ENCODE data around the gene PLCG2.

PLCG2 gene

DNA sequence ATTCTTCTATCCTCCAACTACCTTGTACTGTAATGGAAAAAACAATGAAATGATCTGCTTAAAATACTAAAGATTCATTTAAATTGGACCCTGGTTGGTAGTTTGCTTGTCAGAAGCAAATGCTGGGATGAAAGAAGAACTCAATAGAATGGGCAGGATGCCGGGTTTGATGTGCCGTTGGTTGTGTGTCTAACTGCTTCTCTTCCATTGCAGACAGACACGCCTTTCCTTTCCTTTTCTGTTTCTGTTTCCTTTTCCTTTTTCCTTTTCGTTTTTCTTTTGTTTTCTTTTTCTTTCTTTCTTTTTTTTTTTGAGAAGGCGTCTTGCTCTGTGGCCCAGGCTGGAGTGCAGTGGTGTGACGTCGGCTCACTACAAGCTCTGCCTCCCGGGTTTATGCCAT, 64.6 kb downstream of the PLCG2 start:
- DNase-seq (ENCODE audit: low read depth in 2 of 2): no peak

DNA sequence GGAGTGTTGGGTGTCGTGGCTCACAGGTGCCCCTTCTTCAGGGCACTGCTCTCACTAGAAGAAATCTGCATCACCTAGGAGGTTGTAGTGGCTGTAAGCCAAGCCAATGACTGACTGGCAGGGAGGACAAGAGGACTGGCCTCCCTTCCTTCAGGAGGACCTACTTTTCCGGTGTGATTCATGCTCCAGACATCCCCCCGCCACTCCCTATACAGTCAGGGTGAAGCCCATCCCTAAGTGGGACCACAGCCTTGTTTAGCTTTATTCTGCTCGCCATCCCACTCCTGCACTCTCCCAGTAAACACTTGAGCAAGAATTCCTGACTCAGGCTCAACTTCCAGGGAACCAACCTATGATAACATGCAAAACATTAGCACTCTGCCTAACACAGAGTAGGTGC, 67.0 kb downstream of the PLCG2 start:
- DNase-seq (ENCODE audit: low read depth in 2 of 2): no peak

DNA sequence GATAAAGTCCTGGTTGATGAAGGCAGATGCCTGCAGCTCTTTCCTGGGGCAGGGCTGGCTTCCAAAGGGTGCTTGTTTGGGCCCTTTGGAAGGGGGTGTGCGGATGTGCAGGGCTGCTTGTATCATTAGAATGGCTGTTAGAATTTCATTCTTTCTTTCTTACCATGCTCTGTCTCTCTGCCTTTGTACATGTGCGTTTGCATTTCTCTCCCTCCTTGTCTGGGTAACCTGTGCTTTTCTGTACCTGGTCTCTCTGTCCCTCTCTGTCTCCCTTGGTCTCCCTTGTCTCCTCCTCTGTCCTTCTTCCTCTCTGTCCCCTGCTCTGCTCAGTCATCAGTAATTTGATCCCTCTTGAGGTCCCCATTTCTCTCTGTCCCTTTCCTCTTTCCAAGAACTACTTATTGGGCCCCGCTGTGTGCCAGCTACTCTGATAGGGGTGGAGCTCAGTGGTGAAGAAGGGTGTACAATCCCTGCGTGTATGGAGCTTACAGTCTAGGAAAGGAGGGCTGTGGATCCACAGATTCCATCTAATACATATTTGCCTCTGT, 69.3 kb downstream of the PLCG2 start:
- DNase-seq (ENCODE audit: low read depth in 2 of 2): no peak

DNA sequence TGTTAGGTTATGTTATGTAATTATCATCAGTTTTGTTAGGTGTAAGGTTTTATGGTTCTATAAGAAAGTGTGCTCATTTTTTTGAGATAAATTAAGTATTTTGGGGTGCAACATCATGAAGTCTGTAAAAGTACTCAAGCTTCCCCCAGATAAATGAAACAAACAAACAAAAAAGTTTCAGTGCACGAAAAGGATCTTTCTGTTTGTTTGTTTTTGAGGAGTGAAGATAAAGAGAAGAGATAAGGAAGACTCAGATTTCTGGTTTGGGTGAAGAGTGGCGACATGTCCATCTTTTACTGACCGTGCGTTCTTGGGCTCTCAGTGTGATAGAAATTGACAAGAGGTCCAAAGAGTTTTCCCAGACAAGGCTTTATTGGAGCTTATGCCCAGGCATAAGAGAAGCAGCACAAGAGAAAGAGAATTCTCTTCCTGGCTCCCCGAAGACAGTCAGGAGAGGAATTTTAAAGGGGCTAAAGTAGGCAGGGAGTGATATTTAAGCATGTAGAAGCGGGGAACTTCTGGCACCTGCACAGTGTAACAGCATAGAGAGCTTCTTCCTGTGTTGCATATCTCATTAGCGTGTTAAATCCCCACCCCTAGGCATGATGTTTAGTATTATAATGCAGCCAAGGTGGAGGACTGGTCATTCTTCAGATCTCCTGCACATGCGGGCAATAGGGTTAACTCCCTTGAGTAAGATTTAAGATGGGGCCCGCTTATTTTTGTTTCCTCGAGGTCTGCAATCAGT, 71.3 kb downstream of the PLCG2 start:
- DNase-seq (ENCODE audit: low read depth in 2 of 2): no peak

DNA sequence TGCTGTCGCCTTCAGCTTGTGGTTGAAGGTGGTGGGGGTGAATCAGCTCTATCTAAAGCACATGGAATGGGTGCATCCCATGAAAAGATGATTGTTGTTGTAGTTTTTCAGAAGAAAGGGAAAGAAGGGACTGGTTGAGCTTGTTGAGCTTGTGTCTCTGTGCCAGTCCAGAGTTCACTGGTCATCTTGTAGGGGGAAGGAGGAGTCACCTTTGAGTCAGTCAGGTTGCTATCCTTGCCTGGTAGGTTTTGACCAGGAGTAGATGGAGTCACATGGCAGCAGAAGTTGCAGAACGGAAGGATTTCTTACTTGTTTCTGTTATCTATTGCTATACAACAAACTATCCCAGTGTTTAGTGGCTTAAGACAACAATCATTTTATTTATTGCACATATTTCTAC, 73.3 kb downstream of the PLCG2 start:
- DNase-seq (ENCODE audit: low read depth in 2 of 2): no peak

DNA sequence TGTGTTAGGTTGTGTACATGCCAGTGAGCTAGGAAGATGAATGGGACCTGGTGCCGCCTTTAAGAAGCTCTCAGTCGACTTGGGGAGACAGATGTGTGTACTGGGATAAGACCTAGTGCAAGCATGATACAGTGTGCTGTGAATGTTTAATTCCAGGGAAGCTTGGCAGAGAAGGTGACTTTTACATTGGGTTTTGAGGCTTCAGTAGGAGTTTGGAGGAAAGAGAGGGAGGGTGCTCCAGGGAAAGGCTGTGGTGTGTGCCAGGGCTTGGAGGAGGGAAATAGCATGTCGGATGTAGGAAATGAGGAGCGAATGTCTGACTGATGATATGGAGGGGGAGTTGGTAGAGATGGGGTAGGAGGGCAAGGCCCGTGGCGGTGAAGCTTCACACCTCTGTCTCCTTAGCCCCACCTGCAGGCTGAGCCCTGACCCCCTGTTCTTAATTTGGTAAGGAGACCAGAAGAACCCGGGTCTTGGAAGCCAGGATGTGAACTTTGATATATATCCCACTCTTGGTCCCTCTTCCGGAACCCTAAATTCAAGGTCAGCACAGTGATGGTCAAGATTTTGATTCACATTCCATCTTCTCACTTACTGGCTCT, 76.6 kb downstream of the PLCG2 start:
- DNase-seq (ENCODE audit: low read depth in 2 of 2): no peak

DNA sequence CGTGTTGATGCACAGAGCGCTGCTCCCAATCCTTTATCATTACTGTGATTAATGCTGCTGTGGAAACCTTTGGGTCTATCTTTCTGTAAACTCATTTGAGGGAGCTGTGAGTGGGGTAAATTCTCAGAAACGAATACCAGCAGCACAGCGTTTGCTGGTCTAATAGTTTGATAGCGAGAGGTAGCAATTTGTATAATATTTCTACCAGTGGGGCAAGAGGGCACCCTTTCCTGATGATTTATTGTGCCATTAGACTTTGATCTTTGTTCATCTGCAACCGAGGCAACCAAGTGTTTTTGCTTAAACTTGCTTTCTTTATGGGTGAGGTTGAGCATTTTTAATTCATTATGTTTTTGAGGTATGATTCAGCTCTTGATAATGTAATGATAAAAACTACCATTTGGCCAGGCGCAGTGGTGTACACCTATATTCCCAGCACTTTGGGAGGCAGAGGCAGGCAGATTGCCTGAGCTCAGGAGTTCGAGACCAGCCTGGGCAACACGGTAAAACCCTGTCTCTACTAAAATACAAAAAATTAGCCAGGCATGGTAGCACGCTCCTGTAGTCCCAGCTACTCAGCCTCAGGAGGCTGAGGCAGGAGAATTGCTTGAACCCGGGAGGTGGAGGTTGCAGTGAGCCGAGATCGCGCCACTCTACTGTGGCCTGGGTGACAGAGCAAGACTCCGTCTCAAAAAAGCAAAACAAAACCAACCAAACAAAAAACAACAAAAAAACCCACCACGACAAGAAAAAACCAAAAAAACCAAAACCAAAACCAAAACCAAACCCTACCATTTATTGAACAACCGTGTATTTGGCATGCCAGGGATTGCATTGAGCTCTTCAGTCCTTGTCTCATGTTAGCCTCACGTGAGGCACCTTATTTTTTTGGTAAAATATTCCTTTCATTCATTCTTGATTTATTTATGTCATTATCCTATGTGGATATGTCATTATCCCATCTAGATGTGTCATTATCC, 81.5 kb downstream of the PLCG2 start:
- no peak for DNase-seq (ENCODE audit: low read depth in 2 of 2)

DNA sequence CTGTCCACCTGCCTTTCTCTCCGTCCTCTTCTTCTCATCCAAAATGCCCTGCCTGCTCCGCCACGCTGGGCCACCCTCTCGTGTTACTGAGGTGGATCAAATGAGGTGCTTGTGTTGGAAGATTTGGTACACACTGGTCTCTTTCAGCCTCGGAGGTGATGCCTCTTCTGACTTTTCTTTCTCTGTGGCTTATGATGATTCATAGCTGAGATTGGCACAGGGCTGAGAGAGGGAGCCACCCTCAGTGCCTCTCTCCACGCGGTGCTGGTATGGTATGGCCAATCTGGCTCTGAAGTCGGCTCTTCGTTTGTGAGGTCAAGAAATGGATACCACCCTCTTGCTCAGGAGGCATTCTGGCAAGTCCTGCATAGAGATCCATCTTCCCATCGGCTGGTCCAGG, 82.4 kb downstream of the PLCG2 start:
- DNase-seq (ENCODE audit: low read depth in 2 of 2): no peak

DNA sequence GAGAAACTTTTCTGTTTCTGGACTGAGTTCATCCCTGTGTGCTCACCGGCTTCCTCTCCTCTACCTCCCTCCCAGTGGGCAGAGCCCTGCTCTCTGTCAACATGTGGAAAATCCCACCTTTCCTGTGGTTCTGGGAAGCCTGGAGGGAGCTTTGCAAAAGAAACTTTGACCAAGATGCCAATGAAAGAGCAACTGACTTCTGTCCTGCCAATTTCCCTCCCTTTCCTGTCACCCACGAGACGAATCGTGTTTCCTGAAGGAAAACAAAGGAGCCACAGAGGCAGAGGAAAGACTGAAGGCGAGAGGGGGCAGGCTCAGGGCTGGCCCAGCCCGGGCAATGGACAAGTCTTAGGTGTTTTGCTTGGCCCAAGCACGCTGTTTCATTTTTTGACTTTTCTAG, 82.8 kb downstream of the PLCG2 start:
- no peak for DNase-seq (ENCODE audit: low read depth in 2 of 2)

DNA sequence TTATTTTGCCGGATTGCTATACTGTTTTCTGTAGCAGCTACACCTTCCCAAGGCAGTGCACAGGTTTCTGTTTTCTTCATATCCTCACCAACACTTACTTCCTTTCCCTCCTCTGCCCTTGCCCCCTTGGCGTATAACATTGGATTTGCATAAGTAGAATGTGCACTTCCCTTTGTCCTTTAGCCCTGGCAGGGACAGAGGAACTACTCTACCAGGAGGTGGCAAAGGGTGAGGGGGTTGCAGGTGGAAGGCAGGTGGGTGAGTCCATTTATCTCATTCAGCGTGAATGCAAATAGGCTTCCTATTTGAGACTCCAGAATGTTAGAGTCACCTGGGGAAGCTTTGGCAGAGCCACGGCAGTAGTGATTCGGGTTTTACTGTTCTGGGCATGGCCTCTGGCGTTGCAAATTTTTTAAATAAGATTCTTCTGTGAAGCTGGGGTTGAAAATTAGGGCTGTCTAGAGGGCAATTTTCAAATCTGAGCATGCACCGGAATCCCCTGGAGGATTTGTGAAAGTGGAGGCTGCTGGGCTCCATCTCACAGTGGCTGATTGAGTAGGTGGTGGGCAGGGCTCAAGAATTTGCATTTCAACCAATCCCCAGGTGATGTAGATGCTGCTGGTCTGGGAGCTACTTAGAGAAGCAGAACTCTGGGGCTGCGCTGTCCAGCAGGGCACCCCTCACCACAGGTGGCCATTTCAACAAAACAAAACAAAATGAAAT, 84.7 kb downstream of the PLCG2 start:
- no peak for DNase-seq (ENCODE audit: low read depth in 2 of 2)

DNA sequence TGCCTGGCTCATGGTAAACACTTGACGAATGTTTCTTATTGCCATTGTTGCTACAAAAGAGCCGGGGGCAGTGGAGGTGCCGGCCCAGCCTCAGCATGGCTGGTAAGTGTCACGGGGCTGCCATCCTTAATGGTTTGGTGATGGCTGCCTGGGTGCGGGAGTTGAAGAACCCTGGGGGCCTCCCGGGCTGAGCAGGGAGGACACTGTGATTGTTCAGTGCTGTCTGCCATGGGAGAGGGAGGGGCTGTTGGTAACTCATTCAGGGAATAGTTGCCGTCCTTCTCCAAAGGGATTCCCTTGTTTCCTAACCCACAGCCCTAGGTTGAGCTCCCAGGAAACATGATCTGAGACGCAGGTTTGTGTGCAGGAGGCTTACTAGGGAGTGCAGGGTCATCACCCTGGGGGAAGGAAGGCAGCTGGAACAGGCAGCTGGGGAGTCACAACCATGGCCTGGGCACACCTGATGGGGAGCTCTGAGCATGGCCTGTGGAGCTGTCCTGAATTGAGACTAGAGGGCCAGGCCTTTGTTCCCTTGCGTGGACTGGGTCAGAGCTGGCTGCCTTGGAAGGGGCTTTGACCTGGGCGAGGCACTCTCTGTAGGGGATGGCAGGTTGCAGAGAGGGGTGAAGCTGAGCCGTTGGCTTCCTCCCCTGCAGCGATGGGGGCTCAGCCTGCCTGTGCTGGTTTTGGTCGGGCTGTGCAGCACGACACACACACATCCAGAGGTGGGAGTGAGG, 85.7 kb downstream of the PLCG2 start:
- no peak for DNase-seq (ENCODE audit: low read depth in 2 of 2)

DNA sequence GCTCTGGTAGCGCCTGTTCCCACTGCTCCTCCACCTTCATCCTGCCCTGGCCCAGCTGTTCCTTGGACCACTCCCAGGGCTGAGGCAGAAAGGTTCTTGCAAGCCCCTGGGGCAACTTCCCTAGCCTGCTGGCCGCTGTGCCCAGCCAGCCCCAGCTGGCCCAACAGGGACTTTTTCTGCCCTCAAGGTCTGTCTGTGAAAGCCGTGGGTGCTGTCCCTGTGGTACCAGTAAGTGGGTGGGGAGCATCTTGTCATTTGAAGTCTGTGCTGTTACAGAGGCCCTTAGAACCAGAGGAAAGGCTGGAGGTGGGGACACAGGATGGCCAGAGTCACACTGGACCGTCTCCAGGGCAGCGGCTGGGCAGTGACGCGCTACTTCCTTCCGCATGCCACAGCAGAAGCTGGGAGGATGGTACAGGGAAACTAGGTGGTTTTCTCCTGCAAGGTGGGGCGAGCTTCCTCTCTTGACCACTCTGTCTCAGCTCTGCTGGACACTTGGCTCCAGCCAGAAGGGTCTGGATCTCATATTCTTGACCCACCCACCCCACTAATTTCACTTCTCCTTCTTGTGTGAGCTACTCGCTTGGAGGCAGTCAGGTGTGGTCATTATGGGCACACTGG, 87.8 kb downstream of the PLCG2 start:
- DNase-seq (ENCODE audit: low read depth in 2 of 2): no peak

DNA sequence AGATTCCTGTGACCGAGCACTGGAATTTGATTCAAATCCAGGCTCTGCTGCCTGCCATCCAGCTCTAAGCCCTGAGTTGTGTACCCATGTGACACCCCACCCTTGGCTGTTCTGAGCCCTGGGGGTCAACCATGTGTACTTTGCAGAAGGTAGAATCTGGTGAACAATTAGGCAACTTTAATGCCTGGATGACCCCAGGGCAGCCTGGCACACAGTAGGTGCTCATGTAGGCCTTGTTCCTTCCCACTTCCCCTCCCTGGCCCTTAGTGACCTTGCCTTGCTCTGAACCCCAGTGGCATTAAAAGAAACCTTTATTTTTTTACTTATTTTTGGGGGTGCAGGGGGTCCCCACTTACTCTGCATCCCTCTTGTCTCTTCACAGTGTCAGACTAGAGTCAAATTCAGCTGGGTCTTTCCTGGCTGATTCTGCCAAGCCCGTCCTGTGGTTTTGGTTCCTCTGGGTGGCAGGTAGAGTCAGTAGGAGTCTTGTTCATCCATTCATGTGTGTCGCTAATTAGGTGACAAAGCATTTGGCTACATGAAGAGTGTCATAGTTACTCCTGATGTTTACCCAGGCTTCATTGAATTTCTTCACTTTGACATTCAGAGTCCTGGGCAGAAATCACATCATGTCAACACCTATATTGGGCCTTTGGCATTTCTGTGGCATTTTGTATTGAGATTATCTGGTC, 89.1 kb downstream of the PLCG2 start:
- DNase-seq (ENCODE audit: low read depth in 2 of 2): no peak

DNA sequence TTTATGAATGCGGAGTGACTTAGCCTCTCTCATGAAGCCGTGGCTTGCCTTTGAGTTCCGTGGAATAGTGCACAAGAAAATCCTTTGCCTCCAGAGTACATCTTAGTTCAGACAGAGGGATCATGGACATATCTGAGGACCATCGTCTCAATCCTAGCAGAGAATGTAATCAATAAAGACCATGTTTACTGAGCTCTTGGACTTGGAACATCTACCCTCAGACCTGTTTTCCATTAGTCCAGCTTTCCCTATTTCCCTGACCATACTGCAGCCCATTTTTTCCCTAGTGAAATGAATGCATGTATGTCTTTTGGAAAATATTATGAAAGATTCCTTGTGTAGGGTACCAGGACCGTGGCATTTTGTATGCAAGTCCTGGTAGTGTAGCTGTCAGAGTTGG, 90.2 kb downstream of the PLCG2 start:
- DNase-seq (ENCODE audit: low read depth in 2 of 2): no peak

DNA sequence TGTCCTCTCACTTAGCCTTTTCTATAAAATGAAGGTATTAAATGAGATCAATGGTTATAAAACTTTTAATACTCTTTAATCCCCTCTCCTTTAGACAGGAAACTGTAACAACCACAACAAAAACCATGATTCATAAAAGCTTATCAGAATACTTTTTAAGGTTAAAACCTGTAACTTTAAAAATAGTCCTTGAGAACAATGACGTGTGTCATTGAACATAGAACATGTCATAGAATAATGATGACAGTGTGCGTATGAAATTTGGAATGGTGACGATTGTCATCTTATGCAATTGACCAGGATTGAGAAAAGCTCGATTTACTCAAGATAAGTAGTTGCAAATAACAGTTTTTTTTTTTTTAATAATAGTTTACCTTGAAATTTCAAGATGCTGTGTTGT, 94.1 kb downstream of the PLCG2 start:
- DNase-seq (ENCODE audit: low read depth in 2 of 2): no peak

DNA sequence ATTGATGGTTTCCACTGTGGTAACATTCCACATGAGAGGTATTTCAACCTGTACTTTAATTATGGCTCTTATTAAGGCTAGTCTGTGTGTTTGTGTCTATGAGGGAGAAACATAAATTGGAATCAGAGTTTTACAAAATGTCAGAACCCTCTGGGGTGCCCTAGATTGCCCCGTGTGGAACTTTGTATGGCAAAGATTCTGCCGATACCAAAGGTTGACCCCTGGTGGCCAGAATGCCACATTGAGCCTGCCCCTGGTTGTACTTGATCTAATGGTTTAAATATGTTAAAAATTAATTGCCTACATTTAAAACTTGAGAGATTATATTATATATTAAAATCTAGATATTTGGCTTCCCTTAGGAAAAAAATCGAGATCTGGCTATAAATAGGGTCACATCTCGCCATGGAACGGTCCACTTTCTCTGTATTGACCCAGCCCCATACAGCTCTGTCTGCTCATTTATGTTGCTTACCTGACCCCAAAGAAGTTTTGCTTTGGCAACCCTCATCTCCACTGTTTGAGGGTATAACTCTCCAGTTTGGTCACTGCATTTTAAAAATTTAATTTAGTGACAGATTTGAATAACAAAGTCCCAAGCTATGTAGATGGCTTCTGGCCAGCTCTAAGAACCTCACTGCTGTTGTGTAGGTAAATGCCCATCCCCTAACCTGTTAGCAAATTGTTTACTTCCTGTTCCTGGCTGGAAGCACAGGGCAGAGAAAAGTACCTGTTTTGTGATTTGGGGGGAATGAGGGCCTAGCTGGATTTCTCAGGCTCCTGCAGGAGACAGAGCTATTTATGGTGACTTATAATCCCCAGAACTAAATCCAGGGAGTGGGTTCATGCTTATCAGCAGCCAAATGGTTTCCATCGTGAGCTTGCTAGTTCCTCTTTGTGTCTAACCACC, 95.0 kb downstream of the PLCG2 start:
- DNase-seq (ENCODE audit: low read depth in 2 of 2): no peak

DNA sequence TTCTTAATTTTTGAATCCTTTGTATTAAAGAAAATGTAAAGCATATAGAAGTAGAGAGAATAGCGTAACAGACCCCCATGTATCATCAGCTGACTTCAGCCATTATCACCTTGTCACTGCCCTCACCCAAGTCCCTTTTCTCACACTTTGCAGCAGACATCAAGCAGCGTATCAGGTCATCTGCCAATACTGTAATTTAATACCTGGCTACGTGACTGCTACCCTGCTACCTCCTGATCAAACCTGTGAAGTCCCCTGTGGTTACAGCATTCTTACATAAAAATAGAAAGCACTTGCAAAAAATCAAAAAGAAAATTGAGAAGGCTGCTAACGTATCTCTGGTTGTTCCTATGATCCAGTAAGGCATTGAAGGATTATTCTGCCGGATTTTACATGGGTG, 96.4 kb downstream of the PLCG2 start:
- no peak for DNase-seq (ENCODE audit: low read depth in 2 of 2)

DNA sequence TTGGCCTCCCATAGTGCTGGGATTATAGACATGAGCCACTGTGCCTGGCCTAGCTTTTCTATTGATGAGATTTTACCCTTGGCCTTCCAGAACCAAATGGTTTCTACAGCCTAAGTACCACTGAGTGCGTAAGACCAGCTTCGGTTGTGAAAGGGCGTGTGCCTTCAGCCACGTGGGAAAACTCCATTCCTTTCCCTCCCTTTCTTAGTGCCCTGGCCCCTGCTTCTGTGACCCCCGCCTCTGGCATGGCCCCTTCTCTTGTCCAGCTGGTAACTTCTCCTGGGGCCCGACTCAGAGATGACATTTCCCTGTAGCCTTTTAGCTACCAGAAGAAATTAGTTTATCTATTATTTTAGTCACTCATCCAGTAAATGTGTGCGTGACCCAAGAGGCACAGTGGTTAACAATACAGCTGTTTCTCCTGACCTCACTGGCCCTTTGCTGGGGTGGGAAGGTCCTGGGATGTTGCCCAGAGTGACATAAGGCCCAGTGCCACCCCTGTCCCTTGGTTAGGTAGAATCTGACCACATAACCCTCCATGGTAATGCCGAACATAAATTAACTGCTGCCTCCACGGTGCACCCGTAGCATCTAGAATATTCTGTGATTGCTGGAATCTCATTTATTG, 97.3 kb downstream of the PLCG2 start:
- no peak for DNase-seq (ENCODE audit: low read depth in 2 of 2)

Data from stimulated activated CD8-positive, alpha-beta memory T cell treated with anti-CD3 and anti-CD28 coated beads, Interleukin-15, amount 100 ng/mL, for 4 hours (primary cell).